Neuronal stem cell (in vitro differentiated cells): ENCODE measurements around the gene HIP1.

Source experiments
- DNase-seq: peaks from one replicate; pipeline ENCODE4 v3.0.0-alpha.2; 2013; ENCODE audit warnings: low spot score
- H2AFZ ChIP-seq: one replicate; pipeline ENCODE4 v1.6.1; 2013; ENCODE audit warnings: mild to moderate bottlenecking, low read length, inconsistent platforms
- H2AK5ac ChIP-seq: 2 replicates; pipeline ENCODE4 v1.6.1; 2013; ENCODE audit warnings: low read depth, mild to moderate bottlenecking, inconsistent platforms, low read length, moderate library complexity, mixed read lengths
- H2BK120ac ChIP-seq: 2 replicates; pipeline ENCODE4 v1.6.1; 2013; ENCODE audit warnings: low read depth, mild to moderate bottlenecking, inconsistent platforms, low read length, moderate library complexity, mixed read lengths
- H2BK12ac ChIP-seq: one replicate; pipeline ENCODE4 v1.6.1; 2013; ENCODE audit warnings: low read length, inconsistent platforms
- H2BK15ac ChIP-seq: 2 replicates; pipeline ENCODE4 v1.6.1; 2013; ENCODE audit warnings: mild to moderate bottlenecking, low read length, inconsistent platforms, mixed read lengths
- H2BK5ac ChIP-seq: one replicate; pipeline ENCODE4 v1.6.1; 2013; ENCODE audit warnings: inconsistent platforms, mild to moderate bottlenecking, low read length, moderate library complexity
- H3K14ac ChIP-seq: one replicate; pipeline ENCODE4 v1.6.1; 2013; ENCODE audit warnings: low read length, inconsistent platforms
- H3K18ac ChIP-seq: 2 replicates; pipeline ENCODE4 v1.6.1; 2013; ENCODE audit warnings: low read length, inconsistent platforms
- H3K23ac ChIP-seq: 2 replicates; pipeline ENCODE4 v1.6.1; 2013; ENCODE audit warnings: low read depth, mild to moderate bottlenecking, mixed read lengths, low read length, inconsistent platforms; ENCODE audit not compliant: poor library complexity
- H3K27ac ChIP-seq: replicated peaks from 3 replicates; pipeline ENCODE4 v1.5.1; 2013; ENCODE audit warnings: low read length, inconsistent platforms
- H3K27me3 ChIP-seq, 3 experiments: 2 replicates each; pipeline ENCODE4 v1.6.1; 2013; ENCODE audit warnings: low read length in 3 of 3, mild to moderate bottlenecking in 2 of 3, inconsistent platforms in 1 of 3, low read depth in 1 of 3, mixed read lengths in 1 of 3, moderate library complexity in 1 of 3; ENCODE audit not compliant: control insufficient read depth in 3 of 3, insufficient read depth in 3 of 3
- H3K36me3 ChIP-seq, 2 donors: replicated peaks in 1 of 2; 2 replicates each; pipeline ENCODE4 v1.6.1; 2013; ENCODE audit warnings: low read length in 2 of 2; ENCODE audit not compliant: control insufficient read depth in 2 of 2, insufficient read depth in 2 of 2
- H3K4ac ChIP-seq: 2 replicates; pipeline ENCODE4 v1.6.1; 2013; ENCODE audit warnings: inconsistent platforms, mild to moderate bottlenecking, low read length, moderate library complexity
- H3K4me1 ChIP-seq, 2 donors: 1 replicate in 1 of 2; 2 replicates in 1 of 2; pipeline ENCODE4 v1.6.1; 2013; ENCODE audit warnings: low read length in 2 of 2, low read depth in 1 of 2; ENCODE audit not compliant: control insufficient read depth in 2 of 2, insufficient read depth in 1 of 2
- H3K4me2 ChIP-seq: one replicate; pipeline ENCODE4 v1.6.1; 2013; ENCODE audit warnings: mild to moderate bottlenecking, low read length, inconsistent platforms; ENCODE audit not compliant: insufficient read depth, poor library complexity, severe bottlenecking
- H3K4me3 ChIP-seq, 2 donors: 2 replicates each; pipeline ENCODE4 v1.5.1; 2013; ENCODE audit warnings: low read length in 2 of 2, mild to moderate bottlenecking in 2 of 2, inconsistent platforms in 1 of 2, moderate library complexity in 1 of 2
- H3K79me1 ChIP-seq: one replicate; pipeline ENCODE4 v1.6.1; 2013; ENCODE audit warnings: low read depth, mild to moderate bottlenecking, inconsistent platforms, low read length, moderate library complexity
- H3K9ac ChIP-seq: one replicate; pipeline ENCODE4 v1.6.1; 2013; ENCODE audit warnings: mild to moderate bottlenecking, low read depth, low read length, inconsistent platforms; ENCODE audit not compliant: poor library complexity
- H3K9me3 ChIP-seq, 2 donors: replicated peaks in 1 of 2; 2 replicates each; pipeline versions ENCODE3 to v1.6.1; 2013; ENCODE audit warnings: low read length in 2 of 2, mild to moderate bottlenecking in 2 of 2, inconsistent platforms in 1 of 2, low read depth in 1 of 2, mixed read lengths in 1 of 2, moderate library complexity in 1 of 2; ENCODE audit not compliant: control insufficient read depth in 2 of 2, insufficient read depth in 1 of 2
- H4K8ac ChIP-seq: one replicate; pipeline ENCODE4 v1.6.1; 2013; ENCODE audit warnings: low read depth, mild to moderate bottlenecking, inconsistent platforms, low read length, moderate library complexity
- H4K91ac ChIP-seq: one replicate; pipeline ENCODE4 v1.6.1; 2013; ENCODE audit warnings: low read length, low read depth, mild to moderate bottlenecking, inconsistent platforms; ENCODE audit not compliant: poor library complexity
- WGBS, 2 donors: extraction: QIAGEN DNeasy Blood & Tissue Kit; methylation state at CpG; one replicate each; pipeline ENCODE4 v1.1.7; 2013; ENCODE audit warnings: missing lambda C conversion rate in 2 of 2, mixed read lengths in 1 of 2; ENCODE audit not compliant: insufficient read length in 2 of 2, insufficient replicate concordance in 1 of 2; ENCODE audit errors: extremely low coverage in 2 of 2; 5-methylcytosine and 5-hydroxymethylcytosine counted together

HIP1 gene

GRCh38 chr7:75743455-75743859 lies 4.7 kb upstream of the HIP1 start:
- Histone ChIP-seq H3K36me3 (no peaks in the 10 kb centered on the region), H3K4me2 (no peak overlapping the region), H2BK5ac (no peak overlapping the region), H3K9ac (no peak overlapping the region), H3K9me3 (no peaks in the 10 kb centered on the region), H3K18ac (no peak overlapping the region), H3K4me1 (peaks cover 4 to 10% of the 10 kb centered on the region in 2 donors), H2BK15ac (no peak overlapping the region), H2BK12ac (no peak overlapping the region), H2BK120ac (no peak overlapping the region), H2AFZ (no peak overlapping the region), H3K23ac (no peak overlapping the region), H3K4ac (no peak overlapping the region), H4K91ac (no peak overlapping the region), H4K8ac (no peak overlapping the region), H3K27ac (no peak overlapping the region), H3K14ac (no peak overlapping the region), H2AK5ac (no peak overlapping the region), H3K4me3 (no peak overlapping the region), H3K27me3 (peaks cover 0 to 3% (median 0%) of the 10 kb centered on the region in 3 experiments), H3K79me1 (no peaks in the 10 kb centered on the region)
- DNase-seq = no peak
- no CpG with 5 or more reads among the region's 4 CpGs for WGBS, 2 donors

GRCh38 chr7:75740846-75741497 lies 2.2 kb upstream of the HIP1 start:
- DNase-seq = no peak
- H3K14ac ChIP-seq = no peak overlapping the region

GRCh38 chr7:75739796-75740672 lies 1.3 kb upstream of the HIP1 start:
- WGBS, 2 donors = no CpG with 5 or more reads among the region's 26 CpGs

More at GRCh38 chr7:75740846-75741497, 2.2 kb upstream of the HIP1 start:
- no peaks in the 10 kb centered on the region for H3K9me3 ChIP-seq
- H3K79me1 ChIP-seq = peaks cover 1% of the 10 kb centered on the region
- H2BK15ac ChIP-seq = no peak overlapping the region
- no peak overlapping the region for H2AK5ac ChIP-seq
- H3K9ac ChIP-seq = no peak overlapping the region
- H3K4me3 ChIP-seq = no peak overlapping the region
- peaks cover 7 to 18% of the 10 kb centered on the region in 2 donors for H3K4me1 ChIP-seq
- WGBS, 2 donors = 100% methylated on average over 1 of the region's 13 CpGs; no CpG with 5 or more reads in 1 of the 2 donors
- no peak overlapping the region for H4K91ac ChIP-seq
- no peak overlapping the region for H3K4ac ChIP-seq
- no peaks in the 10 kb centered on the region for H3K36me3 ChIP-seq
- no peak overlapping the region for H3K27ac ChIP-seq
- no peak overlapping the region for H3K4me2 ChIP-seq
- no peak overlapping the region for H4K8ac ChIP-seq
- no peak overlapping the region for H2BK120ac ChIP-seq
- H3K27me3 ChIP-seq = peaks cover 0 to 9% (median 9%) of the 10 kb centered on the region in 3 experiments
- H3K18ac ChIP-seq = no peak overlapping the region
- peak overlapping the region; percentile 57 for H2AFZ ChIP-seq
- no peak overlapping the region for H2BK12ac ChIP-seq
- H2BK5ac ChIP-seq = no peak overlapping the region
- no peak overlapping the region for H3K23ac ChIP-seq

More at GRCh38 chr7:75739796-75740672, 1.3 kb upstream of the HIP1 start:
- Histone ChIP-seq H3K79me1 (peaks cover 1% of the 10 kb centered on the region), H2AFZ (peak overlapping the region; percentile 99), H3K4me3 (peak overlapping the region; percentile 90 to 94), H3K36me3 (no peaks in the 10 kb centered on the region), H2BK120ac (no peak overlapping the region), H4K91ac (no peak overlapping the region), H3K4ac (no peak overlapping the region), H3K14ac (no peak overlapping the region), H2AK5ac (no peak overlapping the region), H2BK12ac (no peak overlapping the region), H3K27me3 (peaks cover 0 to 9% (median 9%) of the 10 kb centered on the region in 3 experiments), H3K4me2 (peak overlapping the region; percentile 77), H2BK5ac (no peak overlapping the region), H3K23ac (no peak overlapping the region), H3K9ac (no peak overlapping the region), H3K27ac (no peak overlapping the region), H3K9me3 (no peaks in the 10 kb centered on the region), H3K18ac (peak overlapping the region; percentile 93), H4K8ac (no peak overlapping the region), H3K4me1 (peaks cover 7 to 18% of the 10 kb centered on the region in 2 donors), H2BK15ac (no peak overlapping the region)
- DNase-seq = peak; percentile 20
